Pancreas (tissue), 10 donors: ENCODE results near the gene YAF2. TPM values are rescaled to one million over a fixed set of nuclear protein-coding genes. Genes with fewer than 3 reads are reported as not detected.
"Not testable (repeated sequence)": the region's sequence is repeated elsewhere in the genome, so short reads cannot be mapped to it uniquely, and the experiment has no call there.

ENCODE experiments used
- ATAC-seq, 4 donors: fragments of 200-7000 bp; cut with Tn5 transposase; one replicate each; pipeline versions ENCODE4 v1.8.0 to v1.9.1; 2020; ENCODE audit warnings: mild to moderate bottlenecking in 4 of 4, moderate library complexity in 4 of 4
- DNase-seq, 6 donors: peaks; one replicate each; pipeline ENCODE4 v3.0.0-alpha.2; 2020
- FAIRE-seq: peaks from 2 replicates; lab custom pipeline; 2012; peaks lifted over from hg19 to GRCh38; lab: Jason Lieb, UNC
- H3K27ac ChIP-seq, 4 donors: fragments of 200-600 bp; sonication (generic); 1 replicate in 3 of 4; 2 replicates in 1 of 4; pipeline versions ENCODE4 v1.5.0 to v1.8.0; 2020
- H3K27me3 ChIP-seq, 4 donors: fragments of 200-600 bp; one replicate each; pipeline ENCODE4 v1.8.0; 2021
- H3K36me3 ChIP-seq, 3 donors: fragments of 200-600 bp; sonication (generic) in 1 of 3; one replicate each; pipeline versions ENCODE4 v1.5.0 to v1.8.0; 2020 to 2021
- H3K4me1 ChIP-seq, 3 donors: fragments of 200-600 bp; one replicate each; pipeline ENCODE4 v1.8.0; 2021
- H3K4me3 ChIP-seq, 4 donors: fragments of 200-600 bp; sonication (generic) in 2 of 4; one replicate each; pipeline versions ENCODE4 v1.5.0 to v1.8.0; 2020 to 2021
- H3K9me3 ChIP-seq, 4 donors: fragments of 200-600 bp; one replicate each; pipeline ENCODE4 v1.8.0; 2021
- CTCF ChIP-seq, 4 donors: fragments of 200-600 bp; sonication (generic) in 3 of 4; IDR thresholded peaks; one replicate each; pipeline versions ENCODE4 v1.5.0 to v1.8.0; 2021; ENCODE audit warnings: antibody characterized with exemption in 4 of 4
- WGBS, 2 donors: extraction: QIAGEN DNeasy Blood & Tissue Kit; methylation state at CpG; one replicate each; pipeline ENCODE4 v1.1.7; 2013; 5-methylcytosine and 5-hydroxymethylcytosine counted together
- intact Hi-C, 3 donors: fragments of 100-400 bp; cut with DNase I; formaldehyde crosslinking; loops; one replicate each; pipeline versions ENCODE4 v1.11.1 to v1.14.2; 2022
- polyA plus RNA-seq, 2 donors: library from polyadenylated mRNA; stranded (reverse); fragments of 200-250 nt; gene quantifications; one replicate each; pipeline ENCODE4 v1.2.3, GENCODE V29; 2013
- total RNA-seq, 6 donors: library from RNA; stranded (reverse); fragmentation: NEBNext Ultra II Directional in 4 of 6; extraction: Animal tissue kit (Norgen Biotek cat#: 25700) in 4 of 6; gene quantifications; one replicate each; pipeline versions ENCODE4 v1.2.1 to v1.2.4, GENCODE V29; 2021 to 2023
- donor health status: healthy with polysubstance abuse.
- donor health status: DM: no; HTN: no; CAD: no; lungs with moderate emphysema.
- donor health status: DM: no; HTN: no; CAD: no.
- donor health status: control.
- donor health status: control.
- donor health status: Bipolar disorder and iron deficiency.
- donor health status: DM: yes; HTN: yes; CAD: no.
- donor health status: DM: no; HTN: no; CAD: no.
- donor health status: DM: no; HTN: no; CAD: no.
- donor health status: DM: yes; HTN: yes; CAD: no.

YAF2 gene
- total and polyA plus RNA-seq, 8 donors: 7.1 to 14.7 (median 11.7) TPM

- FAIRE-seq (no peak), ATAC-seq (no peak), DNase-seq (no peak)
- intact Hi-C loops: no loop called here
- Histone ChIP-seq H3K4me3 (no peak overlapping the region), H3K9me3 (no peaks in the 10 kb centered on the region), H3K27ac (no peak overlapping the region), H3K36me3 (no peaks in the 10 kb centered on the region), H3K4me1 (no peaks in the 10 kb centered on the region), H3K27me3 (no peaks in the 10 kb centered on the region)
- TF ChIP-seq CTCF (IDR thresholded peaks at IDR 0.05): no peak
- WGBS, 2 donors: 97 to 98% methylated on average over 4 of the region's 4 CpGs
Observed at GRCh38 chr12:42259699-42260098, 21.7 kb upstream of the YAF2 start.

GRCh38 chr12:42255866-42256261 lies 17.8 kb upstream of the YAF2 start:
- no peak for TF ChIP-seq CTCF (IDR thresholded peaks at IDR 0.05)
- Histone ChIP-seq H3K9me3 (no peaks in the 10 kb centered on the region), H3K36me3 (no peaks in the 10 kb centered on the region), H3K4me3 (no peak overlapping the region), H3K27me3 (no peaks in the 10 kb centered on the region), H3K4me1 (no peaks in the 10 kb centered on the region), H3K27ac (no peak overlapping the region)
- no peak for FAIRE-seq
- intact Hi-C loops: no loop called here
- no peak for DNase-seq
- ATAC-seq: no peak

GRCh38 chr12:42255221-42255865 lies 17.3 kb upstream of the YAF2 start:
- H3K27ac ChIP-seq: no peak overlapping the region
- ATAC-seq (no peak), FAIRE-seq (no peak), DNase-seq (no peak)
- no peak for TF ChIP-seq CTCF (IDR thresholded peaks at IDR 0.05)
- H3K36me3 ChIP-seq: no peaks in the 10 kb centered on the region
- no peak overlapping the region for H3K4me3 ChIP-seq
- no peaks in the 10 kb centered on the region for H3K27me3 ChIP-seq
- no peaks in the 10 kb centered on the region for H3K4me1 ChIP-seq
- H3K9me3 ChIP-seq: no peaks in the 10 kb centered on the region
- WGBS, 2 donors: 95 to 98% methylated on average over 2 of the region's 2 CpGs
- intact Hi-C loops: no loop called here

GRCh38 chr12:42252645-42253044 lies 14.6 kb upstream of the YAF2 start:
- DNase-seq, H3K27ac ChIP-seq, intact Hi-C loops, H3K27me3 ChIP-seq, H3K36me3 ChIP-seq, FAIRE-seq, H3K9me3 ChIP-seq, H3K4me1 ChIP-seq, ATAC-seq, H3K4me3 ChIP-seq: not testable (repeated sequence)
- WGBS, 2 donors: 73 to 87% methylated on average over 1 of the region's 1 CpG

GRCh38 chr12:42249033-42249432 lies 11.0 kb upstream of the YAF2 start:
- ATAC-seq, H3K27ac ChIP-seq, DNase-seq, H3K27me3 ChIP-seq, H3K36me3 ChIP-seq, FAIRE-seq, H3K4me3 ChIP-seq, intact Hi-C loops, H3K9me3 ChIP-seq, H3K4me1 ChIP-seq: not testable (repeated sequence)
- WGBS, 2 donors: 94 to 95% methylated on average over 3 of the region's 3 CpGs

- H3K27me3 ChIP-seq: no peaks in the 10 kb centered on the region
- no peak for ATAC-seq
- WGBS, 2 donors: 89 to 94% methylated on average over 11 of the region's 11 CpGs
- H3K27ac ChIP-seq: no peak overlapping the region
- DNase-seq: no peak
- no peak overlapping the region for H3K4me3 ChIP-seq
- H3K9me3 ChIP-seq: no peaks in the 10 kb centered on the region
- no peak for FAIRE-seq
- H3K36me3 ChIP-seq: peaks cover 0 to 3% (median 0%) of the 10 kb centered on the region in 3 donors
- H3K4me1 ChIP-seq: peaks cover 5 to 18% (median 9%) of the 10 kb centered on the region in 3 donors
- no peak for TF ChIP-seq CTCF (IDR thresholded peaks at IDR 0.05)
- intact Hi-C loops: no loop called here
Observed at GRCh38 chr12:42240131-42240750, 2.2 kb upstream of the YAF2 start.
